Uterus (tissue), 4 donors: ENCODE data around the gene ANXA6. TPM values are rescaled to one million over a fixed set of nuclear protein-coding genes. Genes with fewer than 3 reads are reported as not detected.

ENCODE experiments used
- DNase-seq, 2 donors: peaks; one replicate each; pipeline ENCODE4 v3.0.0-alpha.2; 2019 to 2020
- H3K27ac ChIP-seq, 2 donors: fragments of 200-600 bp; sonication (generic); 1 replicate in 1 of 2; 2 replicates in 1 of 2; pipeline ENCODE4 v1.5.1; 2016 to 2018
- H3K27me3 ChIP-seq, 2 donors: fragments of 200-600 bp; sonication (generic); one replicate each; pipeline ENCODE4 v1.5.1; 2018 to 2019; ENCODE audit warnings: control low read depth in 1 of 2
- H3K36me3 ChIP-seq, 2 donors: fragments of 200-600 bp; sonication (generic); one replicate each; pipeline ENCODE4 v1.5.1; 2019; ENCODE audit warnings: control low read depth in 1 of 2
- H3K4me1 ChIP-seq, 2 donors: fragments of 200-600 bp; sonication (generic); one replicate each; pipeline ENCODE4 v1.5.1; 2018 to 2019; ENCODE audit warnings: control low read depth in 1 of 2
- H3K4me3 ChIP-seq, 2 donors: fragments of 200-600 bp; sonication (generic); 1 replicate in 1 of 2; 2 replicates in 1 of 2; pipeline ENCODE4 v1.5.1; 2018 to 2019; ENCODE audit warnings: mild to moderate bottlenecking in 1 of 2
- H3K9me3 ChIP-seq, 2 donors: fragments of 200-600 bp; sonication (generic); one replicate each; pipeline ENCODE4 v1.5.1; 2019; ENCODE audit warnings: control low read depth in 1 of 2
- CTCF ChIP-seq, 4 experiments: fragments of 200-600 bp in 2 of 4; fragments of 450-650 bp in 2 of 4; sonication (generic) in 2 of 4; IDR thresholded peaks; one replicate each; pipeline ENCODE4 v1.5.1; 2016 to 2019; ENCODE audit warnings: antibody characterized with exemption in 4 of 4, mild to moderate bottlenecking in 2 of 4, moderate library complexity in 1 of 4
- POLR2A ChIP-seq, 2 donors: fragments of 450-650 bp; IDR thresholded peaks; one replicate each; pipeline ENCODE4 v1.6.1; 2016; ENCODE audit warnings: antibody characterized with exemption in 2 of 2, mild to moderate bottlenecking in 1 of 2, moderate library complexity in 1 of 2
- intact Hi-C: fragments of 100-400 bp; cut with DNase I; formaldehyde crosslinking; loops from one replicate; pipeline ENCODE4 v1.15.1; 2023; ENCODE audit warnings: low total_unique reads
- total RNA-seq, 4 donors: library from RNA; depleted of rRNA in 3 of 4; stranded (reverse); fragments of >200 nt in 3 of 4; gene quantifications; one replicate each; pipeline versions ENCODE4 v1.1.0 to v1.2.4, GENCODE V29; 2014 to 2023
- donor health status: DM: yes; HTN: yes; CAD: no.

ANXA6 gene
- total RNA-seq, 4 donors from 2014 or later = 131 to 346 (median 252) TPM

- intact Hi-C loops = no loop called here
- no peak for DNase-seq
- H3K36me3 ChIP-seq = no peaks in the 10 kb centered on the region
- H3K4me3 ChIP-seq = no peak overlapping the region
- H3K4me1 ChIP-seq = peaks cover 0 to 15% of the 10 kb centered on the region in 2 donors
- no peaks in the 10 kb centered on the region for H3K9me3 ChIP-seq
- no peak for TF ChIP-seq POLR2A (IDR thresholded peaks at IDR 0.05)
- TF ChIP-seq CTCF (IDR thresholded peaks at IDR 0.05) = no peak
- H3K27me3 ChIP-seq = no peaks in the 10 kb centered on the region
- H3K27ac ChIP-seq = no peak overlapping the region
These were observed 81.0 kb downstream of the ANXA6 start for GRCh38 chr5:151076616-151077015.

GRCh38 chr5:151075698-151076331 is 81.8 kb downstream of the ANXA6 start:
- H3K9me3 ChIP-seq = no peaks in the 10 kb centered on the region
- no peaks in the 10 kb centered on the region for H3K27me3 ChIP-seq
- intact Hi-C loops = no loop called here
- peaks cover 0 to 15% of the 10 kb centered on the region in 2 donors for H3K4me1 ChIP-seq
- TF ChIP-seq POLR2A (IDR thresholded peaks at IDR 0.05) (no peak), CTCF (IDR thresholded peaks at IDR 0.05) (no peak)
- H3K4me3 ChIP-seq = no peak overlapping the region
- H3K36me3 ChIP-seq = no peaks in the 10 kb centered on the region
- no peak overlapping the region for H3K27ac ChIP-seq
- no peak for DNase-seq

- no peak for DNase-seq
- no peaks in the 10 kb centered on the region for H3K36me3 ChIP-seq
- no peaks in the 10 kb centered on the region for H3K27me3 ChIP-seq
- H3K9me3 ChIP-seq = no peaks in the 10 kb centered on the region
- H3K27ac ChIP-seq = no peak overlapping the region
- peaks cover 0 to 10% of the 10 kb centered on the region in 2 donors for H3K4me1 ChIP-seq
- intact Hi-C loops = no loop called here
- TF ChIP-seq POLR2A (IDR thresholded peaks at IDR 0.05) (no peak), CTCF (IDR thresholded peaks at IDR 0.05) (no peak)
- no peak overlapping the region for H3K4me3 ChIP-seq
These were observed 83.0 kb downstream of the ANXA6 start for GRCh38 chr5:151074557-151074956.

- H3K27ac ChIP-seq = no peak overlapping the region
- DNase-seq = no peak
- intact Hi-C loops = no loop called here
- H3K36me3 ChIP-seq = no peaks in the 10 kb centered on the region
- TF ChIP-seq CTCF (IDR thresholded peaks at IDR 0.05) (no peak), POLR2A (IDR thresholded peaks at IDR 0.05) (no peak)
- H3K27me3 ChIP-seq = no peaks in the 10 kb centered on the region
- H3K9me3 ChIP-seq = no peaks in the 10 kb centered on the region
- H3K4me1 ChIP-seq = peaks cover 0 to 7% of the 10 kb centered on the region in 2 donors
- no peak overlapping the region for H3K4me3 ChIP-seq
These were observed 84.3 kb downstream of the ANXA6 start for GRCh38 chr5:151073280-151073679.

GRCh38 chr5:151072630-151073025 is 85.0 kb downstream of the ANXA6 start:
- H3K4me3 ChIP-seq = no peak overlapping the region
- peaks cover 0 to 8% of the 10 kb centered on the region in 2 donors for H3K4me1 ChIP-seq
- no peaks in the 10 kb centered on the region for H3K9me3 ChIP-seq
- intact Hi-C loops = no loop called here
- no peak overlapping the region for H3K27ac ChIP-seq
- TF ChIP-seq CTCF (IDR thresholded peaks at IDR 0.05) (no peak), POLR2A (IDR thresholded peaks at IDR 0.05) (no peak)
- no peaks in the 10 kb centered on the region for H3K27me3 ChIP-seq
- DNase-seq = no peak
- H3K36me3 ChIP-seq = no peaks in the 10 kb centered on the region
